ENCODE results near the gene MOB3B.

The MOB3B gene

DNA sequence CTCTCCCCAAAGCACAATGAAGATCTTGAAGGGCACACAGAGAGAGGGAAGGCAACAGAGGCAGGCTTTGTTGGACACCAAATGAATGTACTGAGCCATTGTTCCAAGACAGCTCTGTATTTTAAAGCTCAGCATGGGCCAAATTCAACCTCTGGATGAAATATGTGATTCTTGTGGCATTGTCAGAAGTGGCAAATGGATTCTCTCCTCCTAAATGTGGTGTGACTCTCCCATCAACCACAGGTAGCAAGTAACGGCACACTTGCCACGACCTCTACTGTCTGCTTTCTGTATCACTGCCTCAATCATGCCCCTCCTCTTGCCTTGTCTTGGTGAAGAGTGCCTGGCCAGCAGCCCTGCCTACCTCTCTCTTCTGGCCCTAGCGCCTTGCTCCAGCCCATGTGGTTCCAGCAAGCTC is 6.1 kb upstream of the MOB3B start:
- no peaks in the 10 kb centered on the region for H3K27me3 ChIP-seq (replicated peaks)
- in situ Hi-C loops (cut with HindIII; ENCODE audit: low pct_ligation_motif_present, low sequenced_read_pairs), result no loop called here
- H3K27ac ChIP-seq, result no peak overlapping the region
- TF ChIP-seq, protein P1, sequence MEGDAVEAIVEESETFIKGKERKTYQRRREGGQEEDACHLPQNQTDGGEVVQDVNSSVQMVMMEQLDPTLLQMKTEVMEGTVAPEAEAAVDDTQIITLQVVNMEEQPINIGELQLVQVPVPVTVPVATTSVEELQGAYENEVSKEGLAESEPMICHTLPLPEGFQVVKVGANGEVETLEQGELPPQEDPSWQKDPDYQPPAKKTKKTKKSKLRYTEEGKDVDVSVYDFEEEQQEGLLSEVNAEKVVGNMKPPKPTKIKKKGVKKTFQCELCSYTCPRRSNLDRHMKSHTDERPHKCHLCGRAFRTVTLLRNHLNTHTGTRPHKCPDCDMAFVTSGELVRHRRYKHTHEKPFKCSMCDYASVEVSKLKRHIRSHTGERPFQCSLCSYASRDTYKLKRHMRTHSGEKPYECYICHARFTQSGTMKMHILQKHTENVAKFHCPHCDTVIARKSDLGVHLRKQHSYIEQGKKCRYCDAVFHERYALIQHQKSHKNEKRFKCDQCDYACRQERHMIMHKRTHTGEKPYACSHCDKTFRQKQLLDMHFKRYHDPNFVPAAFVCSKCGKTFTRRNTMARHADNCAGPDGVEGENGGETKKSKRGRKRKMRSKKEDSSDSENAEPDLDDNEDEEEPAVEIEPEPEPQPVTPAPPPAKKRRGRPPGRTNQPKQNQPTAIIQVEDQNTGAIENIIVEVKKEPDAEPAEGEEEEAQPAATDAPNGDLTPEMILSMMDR (IDR thresholded peaks at IDR 0.05; ENCODE audit: low read depth, low read length, missing control alignments), result peak; percentile 38
- DNase-seq, result no peak
- no peak overlapping the region for H3K4me3 ChIP-seq (ENCODE audit: low read depth, low read length)
- H3K36me3 ChIP-seq (replicated peaks), result no peaks in the 10 kb centered on the region

DNA sequence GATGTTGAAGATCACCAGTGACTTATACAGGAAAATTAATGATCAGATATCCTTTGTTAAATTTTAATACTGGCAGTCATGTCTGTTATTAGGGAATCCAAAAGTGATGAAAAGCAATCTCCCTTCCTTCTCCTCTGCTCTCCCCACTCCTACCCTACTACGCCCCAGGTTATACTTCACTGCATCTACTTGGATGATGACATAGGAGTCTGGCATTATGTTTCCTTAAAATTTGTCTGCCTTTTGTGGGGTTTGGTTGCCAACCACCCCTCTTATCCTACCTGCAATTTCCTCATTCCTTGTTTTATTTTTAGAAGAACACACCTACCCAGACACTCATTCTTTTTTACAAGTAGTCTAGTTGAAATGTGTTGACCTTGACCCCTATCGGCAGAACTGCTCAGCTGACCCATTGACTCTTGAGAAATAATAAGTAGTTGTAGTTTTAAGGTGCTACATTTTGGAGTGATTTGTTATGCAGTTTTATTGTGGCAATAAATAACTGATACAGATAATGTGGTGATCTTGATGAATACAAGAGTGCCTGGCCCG is 5.1 kb upstream of the MOB3B start:
- TF ChIP-seq, protein P1 (IDR thresholded peaks at IDR 0.05; ENCODE audit: low read depth, low read length, missing control alignments), result no peak

DNA sequence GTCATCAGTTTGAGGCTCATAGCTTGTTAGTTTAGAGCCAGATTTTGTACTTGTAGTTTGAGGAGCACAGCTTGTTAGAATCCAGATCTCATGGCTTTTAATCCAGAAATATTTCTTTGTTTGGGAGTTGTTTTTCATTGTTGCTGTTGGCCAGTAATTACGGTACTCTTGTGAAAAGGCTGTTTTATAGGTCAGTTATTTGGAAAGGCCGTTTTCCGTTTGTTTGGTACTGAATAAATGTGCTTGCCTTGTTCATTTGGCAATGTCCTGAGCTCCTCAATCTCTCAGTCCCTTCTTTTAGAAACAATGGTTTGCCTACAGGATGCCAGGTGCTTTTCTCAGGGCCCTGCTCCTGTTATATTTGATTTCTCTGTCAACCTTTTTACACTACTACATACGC is 4.5 kb upstream of the MOB3B start:
- no peak for DNase-seq
- TF ChIP-seq, protein P1 (IDR thresholded peaks at IDR 0.05; ENCODE audit: low read depth, low read length, missing control alignments), result no peak
- Histone ChIP-seq H3K27ac (no peak overlapping the region), H3K4me3 (ENCODE audit: low read depth, low read length) (no peak overlapping the region), H3K36me3 (replicated peaks) (no peaks in the 10 kb centered on the region), H3K27me3 (replicated peaks) (no peaks in the 10 kb centered on the region)
- in situ Hi-C loops (cut with HindIII; ENCODE audit: low pct_ligation_motif_present, low sequenced_read_pairs), result no loop called here

More for the DNA sequence above, 5.1 kb upstream of the MOB3B start:
- in situ Hi-C loops (cut with HindIII; ENCODE audit: low pct_ligation_motif_present, low sequenced_read_pairs), result no loop called here
- no peak overlapping the region for H3K4me3 ChIP-seq (ENCODE audit: low read depth, low read length)
- no peak for DNase-seq
- H3K27ac ChIP-seq, result no peak overlapping the region
- no peaks in the 10 kb centered on the region for H3K36me3 ChIP-seq (replicated peaks)
- H3K27me3 ChIP-seq (replicated peaks), result no peaks in the 10 kb centered on the region

DNA sequence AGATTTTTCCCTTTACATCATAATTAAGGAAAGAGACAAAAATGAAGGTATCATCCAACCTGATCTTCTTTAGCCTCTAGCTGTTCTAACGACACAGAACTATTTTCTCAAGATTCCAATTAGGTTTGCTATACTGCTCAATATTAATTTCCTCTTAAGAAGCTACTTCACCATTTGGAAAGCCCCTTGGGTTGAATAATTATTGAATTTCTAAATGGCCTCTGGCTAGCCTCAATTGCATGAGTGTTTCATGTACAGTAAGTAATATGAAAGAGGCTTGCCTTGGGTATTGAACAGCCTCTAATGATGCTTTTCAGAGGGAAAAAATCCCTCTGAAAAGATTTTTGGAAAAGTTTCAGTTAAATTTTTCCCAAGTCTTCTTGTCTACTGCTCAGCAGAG is 3.7 kb upstream of the MOB3B start:
- H3K4me3 ChIP-seq (ENCODE audit: low read depth, low read length), result no peak overlapping the region
- in situ Hi-C loops (cut with HindIII; ENCODE audit: low pct_ligation_motif_present, low sequenced_read_pairs), result no loop called here
- TF ChIP-seq, protein P1 (IDR thresholded peaks at IDR 0.05; ENCODE audit: low read depth, low read length, missing control alignments), result no peak
- H3K27ac ChIP-seq, result no peak overlapping the region
- H3K36me3 ChIP-seq (replicated peaks), result no peaks in the 10 kb centered on the region
- no peak for DNase-seq
- H3K27me3 ChIP-seq (replicated peaks), result no peaks in the 10 kb centered on the region

DNA sequence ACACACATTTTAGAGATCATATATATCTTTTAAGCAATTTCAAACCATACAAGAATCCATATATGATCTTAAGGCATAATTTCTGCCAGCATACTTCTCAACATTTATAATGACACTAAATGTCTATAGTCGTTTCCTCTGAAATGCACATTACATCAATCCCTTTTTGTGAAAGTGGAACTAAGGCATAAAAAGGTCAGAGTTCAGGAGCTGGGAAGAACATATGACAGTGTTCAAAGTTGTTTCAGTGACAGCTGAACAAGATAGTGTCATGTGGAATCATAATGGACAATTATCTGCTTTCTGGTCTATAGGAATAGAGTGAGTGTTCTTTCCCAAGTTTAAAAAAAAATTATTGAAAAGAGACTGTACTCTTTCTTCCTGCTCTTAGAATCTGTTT is 2.4 kb upstream of the MOB3B start:
- H3K36me3 ChIP-seq (replicated peaks), result no peaks in the 10 kb centered on the region
- DNase-seq, result no peak
- no peak overlapping the region for H3K27ac ChIP-seq
- TF ChIP-seq, protein P1 (IDR thresholded peaks at IDR 0.05; ENCODE audit: low read depth, low read length, missing control alignments), result no peak
- in situ Hi-C loops (cut with HindIII; ENCODE audit: low pct_ligation_motif_present, low sequenced_read_pairs), result no loop called here
- no peaks in the 10 kb centered on the region for H3K27me3 ChIP-seq (replicated peaks)
- no peak overlapping the region for H3K4me3 ChIP-seq (ENCODE audit: low read depth, low read length)

All from brain microvascular endothelial cell (primary cell).